GM19467 (cell line): ENCODE results near the gene SCD.
"Not testable (repeated sequence)": the region's sequence is repeated elsewhere in the genome, so short reads cannot be mapped to it uniquely, and the experiment has no call there.

Experiments used
- ATAC-seq: cut with Tn5 transposase; IDR thresholded peaks from one replicate; pipeline ENCODE4 v1.9.1; 2021; ENCODE audit warnings: mild to moderate bottlenecking, moderate library complexity; ENCODE audit not compliant: unreplicated experiment

Gene SCD

GRCh38 chr10:100359529-100360150 is 12.6 kb downstream of the SCD start:
- ATAC-seq: no peak

- ATAC-seq: no peak
Observed at GRCh38 chr10:100360234-100360633, 13.2 kb downstream of the SCD start.

DNA sequence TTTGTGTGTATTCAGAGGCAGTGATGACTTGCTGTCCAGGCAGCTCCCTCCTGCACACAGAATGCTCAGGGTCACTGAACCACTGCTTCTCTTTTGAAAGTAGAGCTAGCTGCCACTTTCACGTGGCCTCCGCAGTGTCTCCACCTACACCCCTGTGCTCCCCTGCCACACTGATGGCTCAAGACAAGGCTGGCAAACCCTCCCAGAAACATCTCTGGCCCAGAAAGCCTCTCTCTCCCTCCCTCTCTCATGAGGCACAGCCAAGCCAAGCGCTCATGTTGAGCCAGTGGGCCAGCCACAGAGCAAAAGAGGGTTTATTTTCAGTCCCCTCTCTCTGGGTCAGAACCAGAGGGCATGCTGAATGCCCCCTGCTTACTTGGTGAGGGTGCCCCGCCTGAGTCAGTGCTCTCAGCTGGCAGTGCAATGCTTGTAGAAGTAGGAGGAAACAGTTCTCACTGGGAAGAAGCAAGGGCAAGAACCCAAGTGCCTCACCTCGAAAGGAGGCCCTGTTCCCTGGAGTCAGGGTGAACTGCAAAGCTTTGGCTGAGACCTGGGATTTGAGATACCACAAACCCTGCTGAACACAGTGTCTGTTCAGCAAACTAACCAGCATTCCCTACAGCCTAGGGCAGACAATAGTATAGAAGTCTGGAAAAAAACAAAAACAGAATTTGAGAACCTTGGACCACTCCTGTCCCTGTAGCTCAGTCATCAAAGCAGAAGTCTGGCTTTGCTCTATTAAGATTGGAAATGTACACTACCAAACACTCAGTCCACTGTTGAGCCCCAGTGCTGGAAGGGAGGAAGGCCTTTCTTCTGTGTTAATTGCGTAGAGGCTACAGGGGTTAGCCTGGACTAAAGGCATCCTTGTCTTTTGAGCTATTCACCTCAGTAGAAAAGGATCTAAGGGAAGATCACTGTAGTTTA is 15.8 kb downstream of the SCD start:
- no peak for ATAC-seq

DNA sequence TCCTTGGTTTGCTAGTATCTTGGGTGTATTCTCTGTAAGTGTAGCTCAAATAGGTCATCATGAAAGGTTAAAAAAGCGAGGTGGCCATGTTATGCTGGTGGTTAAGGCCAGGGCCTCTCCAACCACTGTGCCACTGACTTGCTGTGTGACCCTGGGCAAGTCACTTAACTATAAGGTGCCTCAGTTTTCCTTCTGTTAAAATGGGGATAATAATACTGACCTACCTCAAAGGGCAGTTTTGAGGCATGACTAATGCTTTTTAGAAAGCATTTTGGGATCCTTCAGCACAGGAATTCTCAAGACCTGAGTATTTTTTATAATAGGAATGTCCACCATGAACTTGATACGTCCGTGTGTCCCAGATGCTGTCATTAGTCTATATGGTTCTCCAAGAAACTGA is 17.1 kb downstream of the SCD start:
- no peak for ATAC-seq

DNA sequence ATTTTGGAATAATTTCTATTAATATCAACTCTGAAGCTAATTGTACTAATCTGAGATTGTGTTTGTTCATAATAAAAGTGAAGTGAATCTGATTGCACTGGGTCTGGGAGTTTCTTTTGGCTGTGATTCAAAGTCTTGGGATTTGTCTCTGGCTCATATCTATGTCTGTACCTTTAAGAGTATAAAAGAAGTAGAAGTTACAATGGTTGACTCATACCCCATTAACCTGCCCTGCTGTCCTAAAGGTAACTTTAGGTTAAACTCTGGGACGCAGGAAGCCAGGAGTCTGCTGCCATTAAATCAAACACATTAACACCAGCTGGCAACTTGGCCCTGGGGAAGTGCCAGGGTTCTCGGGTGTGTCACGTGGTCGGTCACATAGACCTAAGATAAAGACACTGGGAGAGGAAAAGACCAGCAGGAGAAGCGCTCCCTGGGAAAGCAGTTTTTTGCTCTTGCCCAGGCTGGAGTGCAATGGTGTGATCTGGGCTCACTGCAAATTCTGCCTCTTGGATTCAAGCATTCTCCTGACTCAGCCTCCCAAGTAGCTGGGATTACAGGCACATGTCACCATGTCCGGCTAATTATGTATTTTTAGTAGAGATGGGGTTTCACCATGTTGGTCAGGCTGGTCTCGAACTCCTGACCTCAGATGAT is 17.8 kb downstream of the SCD start:
- no peak for ATAC-seq

DNA sequence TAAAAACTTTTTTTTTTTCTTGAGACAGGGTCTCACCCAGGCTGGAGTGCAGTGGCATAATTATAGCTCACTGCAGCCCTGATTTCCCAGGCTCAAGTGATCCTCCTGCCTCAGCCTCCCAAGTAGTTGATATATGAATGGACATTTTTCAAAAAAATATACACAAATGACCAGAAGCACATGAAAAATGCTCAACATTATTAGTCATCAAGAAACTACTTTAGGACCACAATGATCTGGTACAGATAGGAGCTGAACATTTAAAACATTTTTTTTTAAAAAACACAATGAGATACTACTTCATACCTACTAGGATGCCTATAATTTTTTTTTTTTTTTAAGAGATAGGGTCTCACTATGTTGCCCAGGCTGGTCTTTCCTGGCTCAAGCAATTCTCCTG is 21.7 kb downstream of the SCD start:
- ATAC-seq: no peak

DNA sequence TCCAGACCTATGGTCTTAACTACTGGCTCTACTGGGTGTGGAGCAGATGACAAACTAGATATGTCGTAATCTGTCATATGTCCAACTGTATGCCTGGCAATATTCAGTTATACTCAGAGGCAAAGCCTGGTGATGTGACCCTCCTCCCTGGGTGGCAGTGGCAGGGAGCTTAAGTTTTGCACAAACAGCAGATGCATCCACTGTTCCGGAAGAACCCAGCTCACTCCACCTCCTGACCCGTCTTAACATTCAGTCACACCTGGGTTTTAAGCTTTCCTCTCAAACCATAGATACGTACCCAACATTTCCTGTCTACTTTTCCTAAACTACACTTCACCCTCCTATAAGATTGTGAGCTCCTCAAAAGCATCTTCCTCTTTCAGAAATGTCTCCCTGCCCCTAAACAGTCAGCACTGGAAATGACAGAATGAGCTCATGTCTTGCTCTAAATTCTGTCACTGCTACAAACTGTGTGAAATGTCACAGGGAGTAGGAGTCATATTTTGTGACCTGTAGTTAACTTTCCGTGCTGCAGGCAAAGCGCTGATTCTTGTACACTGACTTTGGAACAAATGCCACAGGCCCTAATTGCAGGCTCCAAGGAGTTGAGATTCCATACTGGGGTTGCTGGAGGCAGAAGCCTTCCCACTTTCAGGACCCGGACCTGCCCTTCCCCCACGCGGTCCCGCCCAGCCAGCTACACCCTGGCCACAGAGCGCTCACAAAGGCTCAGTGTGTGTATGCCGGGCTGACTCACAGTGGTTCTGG is 23.9 kb downstream of the SCD start:
- ATAC-seq: no peak

DNA sequence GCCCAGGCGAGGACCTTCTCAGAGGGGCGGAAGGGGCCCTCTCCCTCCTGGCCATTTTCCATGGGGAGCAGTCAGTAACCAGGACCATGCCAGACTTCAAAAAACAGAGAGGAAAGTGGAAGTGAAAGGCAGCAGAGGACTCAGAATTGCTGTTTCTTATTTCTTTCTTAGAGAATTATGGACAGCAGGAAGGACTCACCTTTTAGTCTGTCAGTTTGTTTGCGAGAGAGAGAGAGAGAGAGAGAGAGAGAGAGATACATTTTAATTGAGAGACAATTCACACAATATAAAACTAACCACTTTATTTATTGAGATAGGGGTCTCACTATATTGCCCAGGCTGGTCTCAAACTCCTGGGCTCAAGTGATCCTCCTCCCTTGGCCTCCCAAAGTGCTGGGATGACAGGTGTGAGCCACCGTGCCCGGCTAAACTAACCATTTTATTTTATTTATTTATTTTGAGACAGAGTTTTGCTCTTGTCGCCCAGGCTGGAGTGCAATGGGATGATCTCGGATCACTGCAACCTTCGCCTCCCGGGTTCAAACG is 24.5 kb downstream of the SCD start:
- ATAC-seq: no peak

GRCh38 chr10:100372415-100373297 is 25.6 kb downstream of the SCD start:
- ATAC-seq: no peak

DNA sequence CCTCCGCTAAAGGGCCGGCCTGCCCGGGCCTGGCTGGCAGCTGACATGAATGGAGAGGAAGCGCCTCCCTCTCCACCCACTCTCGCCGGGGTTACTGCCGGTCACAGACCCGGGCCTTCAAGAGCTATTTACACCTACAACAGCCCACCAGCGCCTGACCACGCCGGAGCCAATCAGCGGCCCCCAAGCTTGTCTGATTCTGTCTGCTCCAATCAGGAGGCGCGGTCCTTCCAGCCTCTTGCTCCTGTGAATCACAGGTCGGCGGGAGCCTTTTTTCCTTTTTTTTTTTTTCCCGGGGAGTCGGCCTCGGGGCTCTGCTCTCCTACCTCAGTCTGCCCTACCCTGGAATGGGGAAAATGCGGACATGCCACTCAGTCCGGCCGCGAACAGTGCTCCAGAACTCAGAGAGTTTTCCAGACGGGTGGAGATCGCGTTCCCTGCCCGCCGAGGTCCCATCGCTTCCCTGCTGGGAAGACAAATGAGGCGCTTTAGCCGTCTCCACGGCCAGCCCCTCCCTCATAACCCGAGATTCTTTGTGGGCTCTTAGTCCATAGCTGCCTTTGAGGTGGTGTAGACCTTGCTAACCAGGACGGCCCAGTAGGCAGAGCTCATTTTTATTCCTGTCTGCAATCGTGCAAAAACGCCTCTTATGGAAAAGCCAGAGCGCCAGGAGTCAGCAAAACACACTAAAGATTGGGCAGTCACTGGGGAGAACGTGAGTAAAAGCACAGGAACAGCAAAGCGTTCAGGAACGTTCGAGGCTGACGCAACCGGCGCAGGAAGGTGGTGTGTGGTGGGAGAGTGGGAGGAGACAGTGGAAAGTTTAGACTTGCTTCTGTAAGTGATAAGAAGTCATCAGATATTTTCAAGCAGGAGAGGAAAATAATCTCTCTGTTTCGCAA is 26.5 kb downstream of the SCD start:
- peak; percentile 96 for ATAC-seq

DNA sequence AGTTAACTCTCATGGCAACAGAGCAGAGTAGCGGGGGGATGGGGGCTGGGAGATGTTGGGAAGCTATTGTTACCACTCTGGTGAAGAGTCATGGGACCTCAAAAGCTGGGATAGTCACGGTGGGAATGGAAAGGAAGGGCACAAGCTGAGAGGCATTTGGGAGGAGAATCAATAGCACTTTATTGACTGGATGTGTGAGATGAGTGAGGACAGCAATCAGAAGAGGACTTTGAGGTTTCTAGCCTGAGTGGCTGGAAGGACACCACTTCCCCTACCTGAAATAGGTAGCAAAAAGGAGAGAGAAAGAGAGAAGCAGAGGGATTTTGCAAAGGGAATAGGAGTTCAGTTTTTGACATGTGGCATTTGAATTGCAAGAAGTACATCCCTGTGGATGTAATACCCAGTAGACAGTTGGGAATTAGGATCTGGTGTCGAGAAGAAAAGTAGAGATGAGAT is 27.2 kb downstream of the SCD start:
- no peak for ATAC-seq

DNA sequence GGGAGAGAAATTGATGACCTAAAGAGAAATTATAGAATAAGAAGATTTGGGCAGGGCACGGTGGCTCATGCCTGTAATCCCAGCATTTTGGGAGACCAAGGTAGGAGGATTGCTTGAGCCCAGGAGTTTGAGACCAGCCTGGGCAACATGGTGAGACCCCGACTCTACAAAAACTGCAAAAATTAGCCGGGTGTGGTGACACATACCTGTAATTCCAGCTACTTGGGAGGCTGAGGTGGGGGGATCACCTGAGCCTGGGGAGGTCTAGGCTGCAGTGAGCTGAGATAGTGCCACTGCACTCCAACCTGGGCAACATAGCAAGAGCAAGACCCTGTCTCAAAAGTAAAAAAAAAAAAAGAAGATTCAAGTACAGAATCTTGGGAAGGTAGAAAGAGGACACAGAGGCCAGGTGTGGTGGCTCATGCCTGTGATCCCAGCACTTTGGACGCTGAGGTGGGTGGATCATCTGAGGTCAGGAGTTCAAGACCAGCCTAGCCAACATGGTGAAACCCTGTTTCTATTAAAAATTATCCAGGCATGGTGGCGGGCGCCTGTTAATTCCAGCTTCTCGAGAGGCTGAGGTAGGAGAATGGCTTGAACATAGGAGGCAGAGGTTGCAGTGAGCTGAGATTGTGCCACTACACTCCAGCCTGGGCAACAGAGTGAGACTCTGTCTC is 27.8 kb downstream of the SCD start:
- not testable (repeated sequence) for ATAC-seq

GRCh38 chr10:100376656-100377055 is 29.6 kb downstream of the SCD start:
- not testable (repeated sequence) for ATAC-seq

- no peak for ATAC-seq
Observed at GRCh38 chr10:100377830-100378229, 30.8 kb downstream of the SCD start.

- ATAC-seq: no peak
Observed at GRCh38 chr10:100380400-100380799, 33.4 kb downstream of the SCD start.

DNA sequence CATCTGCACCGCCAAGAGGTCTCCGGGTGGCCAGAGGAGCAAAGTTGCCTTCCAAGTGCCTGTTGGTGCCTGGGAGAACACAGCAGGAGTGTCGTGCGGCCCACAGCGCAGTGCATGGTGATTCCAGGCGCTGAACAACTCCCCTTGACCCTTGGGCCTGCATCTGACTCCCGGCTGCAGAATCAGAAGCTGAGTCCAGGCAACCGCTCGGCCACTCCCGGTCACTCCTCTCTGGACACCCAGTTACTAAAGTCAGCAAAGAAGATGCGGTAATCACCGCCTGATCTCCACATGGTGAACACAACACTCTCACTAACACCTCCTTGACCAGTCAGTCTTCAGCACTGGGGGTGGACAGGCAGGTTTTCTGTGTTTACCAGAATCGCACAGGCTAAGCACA is 35.5 kb downstream of the SCD start:
- ATAC-seq: no peak

GRCh38 chr10:100383251-100383650 is 36.2 kb downstream of the SCD start:
- no peak for ATAC-seq
